GM12878 (cell line): ENCODE data around the gene BICRAL. TPM values are rescaled to one million over a fixed set of nuclear protein-coding genes. Genes with fewer than 3 reads are reported as not detected.
A peak's percentile ranks its signal among the peaks of the same experiment; 100 is the strongest.

Source experiments
- ATAC-seq: fragments of 200-7000 bp; cut with Tn5 transposase; 3 replicates; pipeline ENCODE4 v1.9.1; 2020; ENCODE audit warnings: mild to moderate bottlenecking, moderate library complexity
- BruUV-seq: library from RNA; stranded (reverse); fragments of 400-500 nt; replicated peaks from 2 replicates; lab custom pipeline; 2021; lab: Mats Ljungman, UMichigan
- CTCF ChIA-PET: fragments of 300-600 bp; sonication (Branson Sonifier 250); formaldehyde crosslinking; extraction: SDS; loops from one replicate; lab custom pipeline; 2021; ENCODE audit warnings: inconsistent platforms; lab: Yijun Ruan, JAX
- POLR2A ChIA-PET: fragments of 350-600 bp; formaldehyde crosslinking; extraction: SDS; loops from one replicate; lab custom pipeline; 2021; ENCODE audit warnings: inconsistent platforms; lab: Charles Lee
- RAD21 ChIA-PET: fragments of 300-600 bp; sonication (Branson Sonifier 250); formaldehyde crosslinking; loops from one replicate; lab custom pipeline; 2023; ENCODE audit warnings: antibody characterized with exemption; ENCODE audit not compliant: unreplicated experiment; lab: Charles Lee
- SMC1A ChIA-PET: fragments of 300-600 bp; sonication (Branson Sonifier 250); formaldehyde crosslinking; loops from one replicate; lab custom pipeline; 2023; ENCODE audit not compliant: unreplicated experiment, uncharacterized antibody; lab: Charles Lee
- DNase-seq: peaks from one replicate; pipeline ENCODE4 v3.0.0-alpha.2; 2011; ENCODE audit warnings: low read depth, low spot score
- FAIRE-seq: peaks from 3 replicates; lab custom pipeline; 2011; peaks lifted over from hg19 to GRCh38; lab: Jason Lieb, UNC
- H2AFZ ChIP-seq: 2 replicates; pipeline ENCODE4 v1.6.0; 2011; ENCODE audit warnings: low read depth, low read length, control low read depth; ENCODE audit not compliant: control insufficient read depth
- H3K27ac ChIP-seq: 2 replicates; pipeline ENCODE4 v1.5.1; 2011; ENCODE audit warnings: control low read depth; ENCODE audit not compliant: control insufficient read depth, insufficient read depth
- H3K27me3 ChIP-seq, 2 experiments: replicated peaks in 1 of 2; 2 replicates each; pipeline versions ENCODE4 v1.6.0 to v1.6.1; 2011; ENCODE audit warnings: low read length in 1 of 2; ENCODE audit not compliant: control insufficient read depth in 2 of 2, insufficient read depth in 2 of 2
- H3K36me3 ChIP-seq, 2 experiments: 2 replicates each; pipeline ENCODE4 v1.5.1; 2011; ENCODE audit warnings: low read length in 1 of 2; ENCODE audit not compliant: control insufficient read depth in 2 of 2, insufficient read depth in 2 of 2
- H3K4me1 ChIP-seq: 2 replicates; pipeline ENCODE4 v1.6.1; 2011; ENCODE audit warnings: mild to moderate bottlenecking, low read length, moderate library complexity, mixed read lengths; ENCODE audit not compliant: control insufficient read depth, insufficient read depth
- H3K4me2 ChIP-seq: 2 replicates; pipeline ENCODE4 v1.6.0; 2011; ENCODE audit warnings: control low read depth; ENCODE audit not compliant: control insufficient read depth, insufficient read depth
- H3K4me3 ChIP-seq: fragments of 200-600 bp; sonication (generic); 2 replicates; pipeline ENCODE4 v1.5.1; 2016
- H3K79me2 ChIP-seq: 2 replicates; pipeline ENCODE4 v1.6.0; 2011; ENCODE audit warnings: low read length; ENCODE audit not compliant: control insufficient read depth, insufficient read depth
- H3K9ac ChIP-seq: 2 replicates; pipeline ENCODE4 v1.8.0; 2011; ENCODE audit warnings: low read length, control low read depth, mixed read lengths; ENCODE audit not compliant: control insufficient read depth, insufficient read depth
- H3K9me3 ChIP-seq: replicated peaks from 3 replicates; pipeline ENCODE4 v1.5.1; 2011; ENCODE audit warnings: mild to moderate bottlenecking, low read length; ENCODE audit not compliant: control insufficient read depth, insufficient read depth
- H4K20me1 ChIP-seq: 2 replicates; pipeline ENCODE4 v1.6.0; 2011; ENCODE audit not compliant: control insufficient read depth, insufficient read depth
- BCL11A ChIP-seq: IDR thresholded peaks from 2 replicates; pipeline ENCODE4 v1.6.1; 2011; ENCODE audit warnings: low read depth, low read length
- BMI1 ChIP-seq: fragments of 450-650 bp; IDR thresholded peaks from 2 replicates; pipeline ENCODE4 v1.6.1; 2016; ENCODE audit warnings: mild to moderate bottlenecking, moderate library complexity, borderline replicate concordance
- CHD1 ChIP-seq: IDR thresholded peaks from 2 replicates; pipeline ENCODE4 v1.6.1; 2012; ENCODE audit warnings: low read depth, low read length, improper control_type of control experiment
- CHD2 ChIP-seq: IDR thresholded peaks from 2 replicates; pipeline ENCODE4 v1.6.1; 2011; ENCODE audit warnings: low read depth, low read length, improper control_type of control experiment, borderline replicate concordance
- EZH2 ChIP-seq: IDR thresholded peaks from 2 replicates; pipeline ENCODE4 v1.6.1; 2012; ENCODE audit warnings: low read depth, mild to moderate bottlenecking, control low read depth, inconsistent platforms, low read length, borderline replicate concordance; ENCODE audit not compliant: control insufficient read depth
- FOXK2 ChIP-seq: fragments of 450-650 bp; IDR thresholded peaks from 2 replicates; pipeline ENCODE4 v1.6.1; 2017; ENCODE audit warnings: mild to moderate bottlenecking, moderate library complexity
- GABPA ChIP-seq: IDR thresholded peaks from 2 replicates; pipeline ENCODE4 v1.6.1; 2014; ENCODE audit warnings: antibody characterized with exemption, low read depth, mild to moderate bottlenecking, inconsistent platforms
- MEF2B ChIP-seq: fragments of 450-650 bp; IDR thresholded peaks from 2 replicates; pipeline ENCODE4 v1.6.1; 2018; ENCODE audit warnings: mild to moderate bottlenecking, moderate library complexity; ENCODE audit not compliant: partially characterized antibody, poor library complexity, severe bottlenecking
- NFIC ChIP-seq: IDR thresholded peaks from 2 replicates; pipeline ENCODE4 v1.6.1; 2012; ENCODE audit warnings: low read depth, mild to moderate bottlenecking, inconsistent platforms, low read length, moderate library complexity
- NFYA ChIP-seq: IDR thresholded peaks from 2 replicates; pipeline ENCODE4 v1.6.1; 2011; ENCODE audit warnings: low read depth, mild to moderate bottlenecking, low read length, improper control_type of control experiment, borderline replicate concordance
- NR2F1 ChIP-seq: fragments of 450-650 bp; conservative IDR thresholded peaks from 2 replicates; pipeline ENCODE4 v1.6.1; 2017; ENCODE audit warnings: mild to moderate bottlenecking
- POLR2AphosphoS2 ChIP-seq: IDR thresholded peaks from 2 replicates; pipeline ENCODE4 v1.6.1; 2011; ENCODE audit warnings: low read depth, mild to moderate bottlenecking, low read length, improper control_type of control experiment, moderate library complexity
- SIX5 ChIP-seq: IDR thresholded peaks from 2 replicates; pipeline ENCODE4 v1.6.1; 2011; ENCODE audit warnings: mild to moderate bottlenecking, low read depth, low read length, moderate library complexity; ENCODE audit not compliant: severe bottlenecking
- SRF ChIP-seq, 2 experiments: IDR thresholded peaks; 2 replicates each; pipeline ENCODE4 v1.6.1; 2011; ENCODE audit warnings: low read depth in 2 of 2, low read length in 2 of 2, mild to moderate bottlenecking in 1 of 2, moderate library complexity in 1 of 2
- TCF3 ChIP-seq: IDR thresholded peaks from 2 replicates; pipeline ENCODE4 v1.6.1; 2012; ENCODE audit warnings: low read depth, mild to moderate bottlenecking, low read length, borderline replicate concordance; ENCODE audit not compliant: insufficient read depth
- YY1 ChIP-seq: IDR thresholded peaks from 2 replicates; pipeline ENCODE4 v1.6.1; 2011; ENCODE audit warnings: low read depth, mild to moderate bottlenecking, low read length
- WGBS: methylation state at CpG from one replicate; pipeline ENCODE4 v1.1.6; 2016; ENCODE audit warnings: low lambda C conversion rate; ENCODE audit not compliant: insufficient replicate concordance, insufficient coverage; ENCODE audit errors: missing lambda C conversion rate; 5-methylcytosine and 5-hydroxymethylcytosine counted together
- in situ Hi-C: fragments of 300-500 bp; cut with MboI; formaldehyde crosslinking; loops from 9 replicates; pipeline ENCODE4 v1.14.3; 2018; ENCODE audit warnings: mixed read lengths
- intact Hi-C: fragments of 100-400 bp; cut with micrococcal nuclease; formaldehyde crosslinking; loops from one replicate; pipeline ENCODE4 v1.14.2; 2022; ENCODE audit not compliant: unreplicated experiment
- polyA plus RNA-seq, 11 experiments: library from polyadenylated mRNA; depleted of rRNA in 4 of 11; unstranded in 6 of 11; stranded (reverse) in 5 of 11; fragments of >200 nt; fragmentation: Nextera tagmentation in 4 of 11; fragmentation: Illumina TruSeq in 1 of 11; extraction: Ambion mirVana in 4 of 11; extraction: Trizol in 1 of 11; gene quantifications; 1 replicate in 1 of 11; 2 replicates in 10 of 11; pipeline versions ENCODE4 v1.2.1 to v1.2.3, GENCODE V29; 2011 to 2016; ENCODE audit warnings: inconsistent platforms in 2 of 11, missing spikeins in 2 of 11, low read depth in 1 of 11
- total RNA-seq, 4 experiments: library from RNA; depleted of rRNA in 3 of 4; stranded (reverse); fragments of >200 nt in 3 of 4; fragmentation: Illumina TruSeq in 1 of 4; extraction: Trizol in 1 of 4; gene quantifications; 2 replicates each; pipeline versions ENCODE4 v1.2.1 to v1.2.3, GENCODE V29; 2013 to 2021
- TF ChIP-seq, protein P1 (sequence below): fragments of 150-350 bp; IDR thresholded peaks from 2 replicates; pipeline ENCODE4 v1.6.1; 2016; ENCODE audit warnings: low read depth, low read length
- TF ChIP-seq, protein P2 (sequence below): IDR thresholded peaks from 2 replicates; pipeline ENCODE4 v1.6.1; 2012; ENCODE audit warnings: low read depth, low read length, improper control_type of control experiment

BICRAL gene
- total and polyA plus RNA-seq, 10 of the 15 experiments (the other 5 are each of a cell fraction or from before 2014, with no cell fraction given): 1.9 to 16.6 (median 8.5) TPM

DNA sequence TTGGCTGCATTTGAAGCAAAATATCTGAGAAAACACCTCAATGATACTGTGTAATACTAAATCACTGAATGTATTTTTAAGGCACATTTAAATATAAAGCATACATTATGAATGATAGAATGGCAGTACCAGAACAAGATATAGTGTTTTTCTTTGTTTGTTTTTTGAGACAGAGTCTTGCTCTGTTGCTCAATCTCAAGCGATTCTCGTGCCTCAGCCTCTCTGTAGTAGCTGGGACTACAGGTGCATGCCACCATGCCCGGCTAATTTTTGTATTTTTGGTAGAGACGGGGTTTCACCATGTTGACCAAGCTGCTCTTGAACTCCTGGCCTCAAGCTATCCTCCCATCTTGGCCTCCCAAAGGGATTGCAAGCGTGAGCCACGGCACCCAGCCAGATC, 2.3 kb upstream of the BICRAL start:
- POLR2A ChIA-PET: interaction anchor here (1.5 to 7.4 kb wide), 2 partner anchors 10 to 32 kb away, joined by 4 to 82 read pairs; partner anchors contain the start of gene TBCC
- H4K20me1 ChIP-seq: no peaks in the 10 kb centered on the region
- peak overlapping the region; percentile 45; the same call in 1 of the 2 replicates for H3K4me2 ChIP-seq
- H3K4me3 ChIP-seq: no peak overlapping the region
- RAD21 ChIA-PET: interaction anchor here (1.0 to 17.0 kb wide), 2 partner anchors 8 to 32 kb away, joined by 3 to 227 read pairs; partner anchors contain the start of gene TBCC
- FAIRE-seq: no peak
- DNase-seq: no peak
- TF ChIP-seq GABPA (no peak), YY1 (no peak), BCL11A (no peak), NFYA (no peak), MEF2B (no peak), BMI1 (no peak), CHD1 (no peak), NR2F1 (no peak), POLR2AphosphoS2 (no peak), SRF (IDR thresholded peaks at IDR 0.05; ENCODE audit: low read depth in 2 of 2, low read length in 2 of 2) (no peak), CHD2 (no peak), NFIC (no peak), EZH2 (no peak), FOXK2 (no peak), TCF3 (no peak), SIX5 (no peak)
- TF ChIP-seq, protein P1, sequence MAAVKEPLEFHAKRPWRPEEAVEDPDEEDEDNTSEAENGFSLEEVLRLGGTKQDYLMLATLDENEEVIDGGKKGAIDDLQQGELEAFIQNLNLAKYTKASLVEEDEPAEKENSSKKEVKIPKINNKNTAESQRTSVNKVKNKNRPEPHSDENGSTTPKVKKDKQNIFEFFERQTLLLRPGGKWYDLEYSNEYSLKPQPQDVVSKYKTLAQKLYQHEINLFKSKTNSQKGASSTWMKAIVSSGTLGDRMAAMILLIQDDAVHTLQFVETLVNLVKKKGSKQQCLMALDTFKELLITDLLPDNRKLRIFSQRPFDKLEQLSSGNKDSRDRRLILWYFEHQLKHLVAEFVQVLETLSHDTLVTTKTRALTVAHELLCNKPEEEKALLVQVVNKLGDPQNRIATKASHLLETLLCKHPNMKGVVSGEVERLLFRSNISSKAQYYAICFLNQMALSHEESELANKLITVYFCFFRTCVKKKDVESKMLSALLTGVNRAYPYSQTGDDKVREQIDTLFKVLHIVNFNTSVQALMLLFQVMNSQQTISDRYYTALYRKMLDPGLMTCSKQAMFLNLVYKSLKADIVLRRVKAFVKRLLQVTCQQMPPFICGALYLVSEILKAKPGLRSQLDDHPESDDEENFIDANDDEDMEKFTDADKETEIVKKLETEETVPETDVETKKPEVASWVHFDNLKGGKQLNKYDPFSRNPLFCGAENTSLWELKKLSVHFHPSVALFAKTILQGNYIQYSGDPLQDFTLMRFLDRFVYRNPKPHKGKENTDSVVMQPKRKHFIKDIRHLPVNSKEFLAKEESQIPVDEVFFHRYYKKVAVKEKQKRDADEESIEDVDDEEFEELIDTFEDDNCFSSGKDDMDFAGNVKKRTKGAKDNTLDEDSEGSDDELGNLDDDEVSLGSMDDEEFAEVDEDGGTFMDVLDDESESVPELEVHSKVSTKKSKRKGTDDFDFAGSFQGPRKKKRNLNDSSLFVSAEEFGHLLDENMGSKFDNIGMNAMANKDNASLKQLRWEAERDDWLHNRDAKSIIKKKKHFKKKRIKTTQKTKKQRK: no peak
- TF ChIP-seq, protein P2, sequence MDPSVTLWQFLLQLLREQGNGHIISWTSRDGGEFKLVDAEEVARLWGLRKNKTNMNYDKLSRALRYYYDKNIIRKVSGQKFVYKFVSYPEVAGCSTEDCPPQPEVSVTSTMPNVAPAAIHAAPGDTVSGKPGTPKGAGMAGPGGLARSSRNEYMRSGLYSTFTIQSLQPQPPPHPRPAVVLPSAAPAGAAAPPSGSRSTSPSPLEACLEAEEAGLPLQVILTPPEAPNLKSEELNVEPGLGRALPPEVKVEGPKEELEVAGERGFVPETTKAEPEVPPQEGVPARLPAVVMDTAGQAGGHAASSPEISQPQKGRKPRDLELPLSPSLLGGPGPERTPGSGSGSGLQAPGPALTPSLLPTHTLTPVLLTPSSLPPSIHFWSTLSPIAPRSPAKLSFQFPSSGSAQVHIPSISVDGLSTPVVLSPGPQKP: no peak
- no TSS peak for BruUV-seq
- no peak for ATAC-seq
- H3K4me1 ChIP-seq: peaks cover 51% of the 10 kb centered on the region
- no peaks in the 10 kb centered on the region for H3K9me3 ChIP-seq
- no peak overlapping the region; the same call in 1 of the 2 replicates for H2AFZ ChIP-seq
- WGBS: 57% methylated on average over 6 of the region's 6 CpGs
- SMC1A ChIA-PET: no interaction called here
- H3K79me2 ChIP-seq: peaks cover 55% of the 10 kb centered on the region
- H3K27me3 ChIP-seq: no peaks in the 10 kb centered on the region
- intact Hi-C loops (loop anchor here (10.0 kb wide), 1 partner anchor 605 kb away; no protein-coding TSS in a partner anchor), in situ Hi-C loops (no loop called here)
- CTCF ChIA-PET: interaction anchor here (1.0 to 2.0 kb wide), 3 partner anchors 11 to 53 kb away, joined by 4 to 5 read pairs (median 5); no protein-coding TSS in a partner anchor
- no peak overlapping the region; the same call in 1 of the 2 replicates for H3K9ac ChIP-seq
- H3K27ac ChIP-seq: peak overlapping the region; percentile 51
- H3K36me3 ChIP-seq: no peaks in the 10 kb centered on the region
